ENCODE measurements around the gene SLC17A4.
"Not testable (repeated sequence)": the region's sequence is repeated elsewhere in the genome, so short reads cannot be mapped to it uniquely, and the experiment has no call there.

SLC17A4 gene

DNA sequence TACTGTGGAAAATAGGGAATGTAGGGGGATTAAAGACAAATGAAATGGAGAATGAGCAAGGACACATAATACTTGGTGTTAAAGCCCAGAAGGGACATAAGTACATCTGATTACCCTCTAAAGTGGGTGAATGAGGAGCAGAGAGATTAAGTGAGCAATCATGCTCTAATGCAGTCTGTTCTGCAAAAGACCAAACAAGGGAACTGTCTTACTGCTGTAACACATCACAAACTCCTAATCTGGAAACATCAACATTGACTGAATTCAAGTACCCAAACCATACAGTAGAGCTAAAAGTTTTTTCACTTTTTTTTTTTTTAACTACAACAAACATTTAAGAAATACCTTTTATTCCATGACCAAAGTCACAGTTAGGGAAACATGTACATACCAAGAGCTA, 19.3 kb upstream of the SLC17A4 start:
- TF ChIP-seq, protein P1, sequence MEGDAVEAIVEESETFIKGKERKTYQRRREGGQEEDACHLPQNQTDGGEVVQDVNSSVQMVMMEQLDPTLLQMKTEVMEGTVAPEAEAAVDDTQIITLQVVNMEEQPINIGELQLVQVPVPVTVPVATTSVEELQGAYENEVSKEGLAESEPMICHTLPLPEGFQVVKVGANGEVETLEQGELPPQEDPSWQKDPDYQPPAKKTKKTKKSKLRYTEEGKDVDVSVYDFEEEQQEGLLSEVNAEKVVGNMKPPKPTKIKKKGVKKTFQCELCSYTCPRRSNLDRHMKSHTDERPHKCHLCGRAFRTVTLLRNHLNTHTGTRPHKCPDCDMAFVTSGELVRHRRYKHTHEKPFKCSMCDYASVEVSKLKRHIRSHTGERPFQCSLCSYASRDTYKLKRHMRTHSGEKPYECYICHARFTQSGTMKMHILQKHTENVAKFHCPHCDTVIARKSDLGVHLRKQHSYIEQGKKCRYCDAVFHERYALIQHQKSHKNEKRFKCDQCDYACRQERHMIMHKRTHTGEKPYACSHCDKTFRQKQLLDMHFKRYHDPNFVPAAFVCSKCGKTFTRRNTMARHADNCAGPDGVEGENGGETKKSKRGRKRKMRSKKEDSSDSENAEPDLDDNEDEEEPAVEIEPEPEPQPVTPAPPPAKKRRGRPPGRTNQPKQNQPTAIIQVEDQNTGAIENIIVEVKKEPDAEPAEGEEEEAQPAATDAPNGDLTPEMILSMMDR (IDR thresholded peaks at IDR 0.05; ENCODE audit: extremely low read depth, missing control alignments) = no peak
- no peak for DNase-seq (ENCODE audit: low spot score)

DNA sequence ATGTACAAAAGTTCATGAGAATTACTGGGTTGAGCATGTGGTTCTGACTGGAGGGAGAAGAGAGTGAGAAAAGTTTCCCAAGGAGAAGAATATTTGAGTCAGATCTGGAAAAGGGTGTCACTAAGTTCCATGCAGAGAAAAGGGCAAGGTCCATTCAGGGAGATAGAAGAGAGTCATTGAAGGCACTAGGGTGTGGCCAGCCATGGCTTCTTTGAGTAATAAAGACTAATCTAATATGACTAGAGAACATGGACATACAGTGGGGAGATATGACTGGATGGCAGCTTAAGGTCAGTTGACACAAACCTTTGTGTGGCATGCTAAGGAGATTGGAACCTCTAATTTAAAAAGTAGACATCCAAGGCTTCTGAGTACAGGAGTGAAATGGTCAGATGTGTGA, 10.7 kb upstream of the SLC17A4 start:
- TF ChIP-seq, protein P1 (IDR thresholded peaks at IDR 0.05; ENCODE audit: extremely low read depth, missing control alignments) = no peak
- no peak for DNase-seq (ENCODE audit: low spot score)

DNA sequence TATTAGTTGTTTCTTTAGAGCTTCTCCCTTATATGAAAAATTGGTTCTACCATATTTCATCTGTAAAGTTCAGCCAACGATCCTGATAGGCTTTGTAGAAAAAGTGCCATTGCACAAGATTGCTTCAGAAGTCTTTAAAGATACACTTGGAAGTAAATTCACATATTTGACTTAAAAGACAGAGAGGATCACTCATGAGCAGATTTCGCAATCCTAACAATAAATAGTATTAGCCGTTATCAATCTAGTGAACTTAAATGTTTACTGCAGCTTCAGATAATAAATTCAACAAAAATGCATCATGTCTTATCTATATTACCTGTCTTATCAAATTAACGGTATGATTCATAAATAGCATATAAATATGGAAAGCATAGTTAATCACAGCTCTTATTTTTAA, 8.7 kb upstream of the SLC17A4 start:
- TF ChIP-seq, protein P1 (IDR thresholded peaks at IDR 0.05; ENCODE audit: extremely low read depth, missing control alignments) = no peak
- no peak for DNase-seq (ENCODE audit: low spot score)

DNA sequence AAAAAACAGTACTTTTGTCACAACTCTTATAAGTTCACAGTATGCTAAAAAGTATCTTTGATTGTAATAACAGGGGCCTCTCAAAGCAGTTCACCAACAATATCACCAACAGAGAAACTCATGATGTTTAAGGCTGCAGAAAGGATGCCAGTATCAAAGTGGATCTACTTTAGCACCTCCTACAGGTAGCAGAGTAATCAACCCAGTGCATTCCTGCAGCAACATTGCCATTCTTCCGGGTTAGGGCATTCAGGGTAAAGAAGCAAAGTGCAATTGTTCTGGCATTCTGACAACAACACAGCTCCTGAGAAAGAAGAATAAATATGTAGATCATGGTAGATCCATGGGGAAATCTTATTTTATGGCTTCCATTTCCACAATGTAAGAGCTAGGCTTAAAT, 7.6 kb upstream of the SLC17A4 start:
- no peak for DNase-seq (ENCODE audit: low spot score)

DNA sequence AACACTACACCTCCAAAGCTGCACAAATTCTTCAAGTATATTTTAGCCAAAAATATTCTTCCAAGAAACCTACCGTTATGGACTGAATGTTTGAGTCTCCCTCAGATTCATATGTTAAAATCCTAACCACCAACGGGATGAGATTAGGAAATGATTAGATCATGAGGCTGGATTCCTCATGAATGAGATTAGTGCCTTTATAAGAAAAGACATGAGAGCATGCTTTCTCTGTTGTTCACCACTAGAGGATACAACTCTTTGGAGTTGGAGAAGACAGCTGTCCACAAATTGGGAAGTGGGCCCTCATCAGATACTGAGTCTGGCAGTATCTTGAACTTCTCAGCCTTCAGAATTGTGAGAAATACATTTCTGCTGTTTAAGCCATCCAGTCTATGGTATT, 7.1 kb upstream of the SLC17A4 start:
- DNase-seq (ENCODE audit: low spot score) = no peak
- TF ChIP-seq, protein P1 (IDR thresholded peaks at IDR 0.05; ENCODE audit: extremely low read depth, missing control alignments) = no peak

More for the DNA sequence above, 7.6 kb upstream of the SLC17A4 start:
- TF ChIP-seq, protein P1 (IDR thresholded peaks at IDR 0.05; ENCODE audit: extremely low read depth, missing control alignments) = no peak

DNA sequence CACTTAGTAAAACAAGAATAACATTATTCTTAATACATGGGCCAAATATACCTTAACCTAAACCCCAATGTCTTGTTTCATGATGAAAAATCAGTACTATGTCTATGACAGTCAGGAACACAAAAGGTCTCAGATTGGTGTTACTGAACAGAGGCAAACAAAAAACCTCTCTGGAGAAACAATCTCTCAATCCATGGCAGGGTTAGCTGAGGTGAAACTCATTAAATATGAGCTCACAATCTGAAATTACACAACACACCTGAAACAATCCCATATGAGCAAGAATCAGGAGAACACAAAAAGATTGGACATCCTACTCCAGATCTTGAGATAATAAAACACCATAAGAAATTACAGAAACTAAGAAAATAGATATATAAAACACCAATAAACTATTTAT, 6.5 kb upstream of the SLC17A4 start:
- TF ChIP-seq, protein P1 (IDR thresholded peaks at IDR 0.05; ENCODE audit: extremely low read depth, missing control alignments) = no peak
- no peak for DNase-seq (ENCODE audit: low spot score)

DNA sequence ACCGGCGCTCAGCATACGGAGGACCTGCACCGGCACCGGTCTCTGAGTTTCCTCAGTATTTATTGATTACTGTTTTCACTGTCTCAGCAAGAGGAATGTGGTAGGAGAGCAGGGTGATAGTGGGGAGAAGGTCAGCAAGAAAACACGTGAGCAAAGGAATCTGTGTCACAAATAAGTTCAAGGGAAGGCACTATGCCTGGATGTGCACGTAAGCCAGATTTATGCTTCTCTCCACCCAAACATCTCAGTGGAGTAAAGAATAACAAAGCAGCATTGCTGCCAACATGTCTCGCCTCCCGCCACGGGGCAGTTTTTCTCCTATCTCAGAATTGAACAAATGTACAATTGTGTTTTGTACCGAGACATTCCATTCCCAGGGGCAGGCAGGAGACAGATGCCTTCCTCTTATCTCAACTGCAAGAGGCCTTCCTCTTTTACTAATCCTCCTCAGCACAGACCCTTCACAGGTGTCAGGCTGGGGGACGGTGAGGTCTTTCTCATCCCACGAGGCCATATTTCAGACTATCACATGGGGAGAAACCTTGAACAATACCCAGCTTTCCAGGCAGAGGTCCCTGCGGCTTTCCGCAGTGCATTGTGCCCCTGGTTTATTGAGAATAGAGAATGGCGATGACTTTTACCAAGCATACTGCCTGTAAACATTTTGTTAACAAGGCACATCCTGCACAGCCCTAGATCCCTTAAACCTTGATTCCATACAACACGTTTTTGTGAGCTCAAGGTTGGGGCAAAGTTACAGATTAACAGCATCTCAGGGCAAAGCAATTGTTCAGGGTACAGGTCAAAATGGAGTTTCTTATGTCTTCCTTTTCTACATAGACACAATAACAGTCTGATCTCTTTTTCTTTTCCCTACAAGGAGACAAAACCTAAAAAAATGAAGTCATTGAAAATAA, 5.7 kb upstream of the SLC17A4 start:
- DNase-seq (ENCODE audit: low spot score) = not testable (repeated sequence)

DNA sequence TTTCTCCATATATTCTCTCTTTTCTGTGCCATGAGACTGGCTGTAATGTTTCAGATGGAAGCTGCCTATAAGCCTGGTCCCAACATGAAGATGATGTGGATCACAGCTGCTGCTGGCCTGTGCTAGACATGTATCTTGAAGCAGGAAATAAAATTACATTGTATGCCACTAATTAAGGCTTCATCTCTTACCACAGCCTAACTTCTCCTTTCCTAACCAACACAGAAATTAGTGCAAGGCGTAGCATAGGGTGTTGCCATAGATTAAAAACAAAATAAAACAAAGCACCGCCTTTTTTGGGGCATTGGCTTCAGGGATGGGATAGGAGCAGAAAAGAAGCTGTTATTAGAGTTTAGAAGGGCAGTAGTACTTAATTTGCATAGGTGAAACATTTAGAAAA, 4.7 kb upstream of the SLC17A4 start:
- DNase-seq (ENCODE audit: low spot score) = no peak

More for the DNA sequence above, 4.7 kb upstream of the SLC17A4 start:
- TF ChIP-seq, protein P1 (IDR thresholded peaks at IDR 0.05; ENCODE audit: extremely low read depth, missing control alignments) = no peak
